GM21723 (cell line): ENCODE results near the gene MAST3.
"Not testable (repeated sequence)": the region's sequence is repeated elsewhere in the genome, so short reads cannot be mapped to it uniquely, and the experiment has no call there.

Experiments
- ATAC-seq: cut with Tn5 transposase; IDR thresholded peaks from one replicate; pipeline ENCODE4 v1.9.1; 2021; ENCODE audit warnings: mild to moderate bottlenecking, moderate library complexity; ENCODE audit not compliant: unreplicated experiment

The MAST3 gene

GRCh38 chr19:18085702-18086457, 11.7 kb upstream of the MAST3 start:
- ATAC-seq, result no peak

DNA sequence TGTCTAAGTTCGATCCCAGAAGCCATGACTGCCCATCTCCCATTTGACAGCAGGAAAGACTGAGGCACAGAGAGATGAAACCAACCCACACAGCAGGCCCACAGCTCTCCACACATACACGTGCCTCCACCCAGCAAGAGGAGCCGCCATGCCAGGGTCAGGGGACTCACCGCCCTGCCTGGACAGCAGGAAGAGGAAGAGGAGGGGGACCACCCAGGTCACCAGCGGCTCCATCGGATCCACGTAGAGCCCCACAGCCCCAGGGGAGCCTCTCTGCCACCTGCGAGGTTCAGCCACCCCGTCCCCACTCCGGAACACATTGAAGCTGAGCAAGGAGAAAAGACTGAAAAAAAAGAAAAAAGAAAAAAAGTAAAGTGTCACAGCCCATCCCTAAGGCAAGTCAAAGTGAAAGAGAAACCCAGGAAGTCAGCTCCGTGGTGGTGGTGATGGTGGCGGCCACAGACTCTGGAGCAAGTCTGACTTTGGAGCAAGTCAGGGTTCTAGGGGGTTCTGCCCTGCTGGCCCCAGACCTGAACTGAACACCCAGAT, 10.9 kb upstream of the MAST3 start, which contains the start of gene IL12RB1:
IL12RB1 (minus strand) TSS at position 345 of the 549 bp plus-strand sequence; CDS start at position 234, 111 bp downstream.
- no peak for ATAC-seq

DNA sequence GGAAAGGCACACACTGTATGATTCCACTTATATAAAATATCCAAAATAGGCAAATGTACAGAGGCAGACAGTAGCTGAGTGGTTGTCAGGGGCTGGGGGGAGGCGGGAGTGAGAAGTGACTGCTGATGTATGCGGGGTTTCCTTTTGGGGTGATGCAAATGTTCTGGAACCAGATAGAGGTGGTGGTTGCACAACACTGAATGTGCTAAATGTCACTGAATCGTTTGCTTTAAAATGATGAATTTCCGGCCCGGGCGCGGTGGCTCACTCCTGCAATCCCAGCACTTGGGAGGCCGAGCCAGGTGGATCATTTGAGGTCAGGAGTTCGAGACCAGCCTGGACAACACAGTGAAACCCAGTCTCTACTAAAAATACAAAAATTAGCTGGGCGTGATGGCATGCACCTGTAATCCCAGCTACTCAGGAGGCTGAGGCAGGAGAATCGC, 8.5 kb upstream of the MAST3 start:
- not testable (repeated sequence) for ATAC-seq

DNA sequence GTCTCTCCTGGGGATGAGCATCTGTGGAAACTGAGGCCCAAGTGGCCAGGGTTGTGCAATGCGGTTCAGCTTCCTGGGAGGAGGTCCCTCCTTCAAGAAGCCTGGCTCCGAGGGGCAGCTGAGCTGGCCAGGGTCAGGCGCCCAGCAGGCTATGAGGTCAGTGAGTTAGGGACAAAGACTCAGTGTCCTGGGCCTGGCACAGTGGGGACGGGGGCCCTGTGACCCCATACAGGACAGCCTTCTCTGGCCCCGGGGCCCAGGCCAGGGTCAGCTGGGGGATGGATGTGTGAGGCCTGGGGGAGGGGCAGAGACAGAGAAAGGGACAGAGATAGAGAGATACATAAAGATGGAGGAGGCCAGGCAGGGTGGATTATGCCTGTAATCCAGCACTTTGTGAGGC, 7.9 kb upstream of the MAST3 start:
- ATAC-seq, result no peak

GRCh38 chr19:18090545-18091216, 6.9 kb upstream of the MAST3 start:
- ATAC-seq, result no peak

DNA sequence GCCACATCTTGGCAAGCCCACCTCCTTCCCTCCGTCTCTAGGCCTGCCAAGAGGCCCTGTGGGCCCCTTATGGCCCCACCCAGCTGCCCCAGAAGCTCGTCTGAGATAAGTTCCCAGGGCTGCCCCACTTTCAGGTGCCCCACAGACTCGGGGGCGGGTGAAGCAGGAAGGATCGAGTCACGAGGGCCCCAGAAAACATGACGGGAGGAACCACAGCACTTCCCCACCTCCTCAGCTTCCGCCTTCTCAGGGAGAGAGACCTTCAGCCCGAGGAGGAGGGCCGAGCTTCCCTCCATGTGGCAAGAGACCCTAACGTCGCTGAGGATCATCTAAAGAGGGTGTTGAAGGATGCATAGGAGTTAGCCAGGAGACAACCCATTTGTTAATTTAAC, 6.4 kb upstream of the MAST3 start:
- peak; percentile 46 for ATAC-seq

GRCh38 chr19:18093439-18094161, 4.0 kb upstream of the MAST3 start:
- ATAC-seq, result no peak

DNA sequence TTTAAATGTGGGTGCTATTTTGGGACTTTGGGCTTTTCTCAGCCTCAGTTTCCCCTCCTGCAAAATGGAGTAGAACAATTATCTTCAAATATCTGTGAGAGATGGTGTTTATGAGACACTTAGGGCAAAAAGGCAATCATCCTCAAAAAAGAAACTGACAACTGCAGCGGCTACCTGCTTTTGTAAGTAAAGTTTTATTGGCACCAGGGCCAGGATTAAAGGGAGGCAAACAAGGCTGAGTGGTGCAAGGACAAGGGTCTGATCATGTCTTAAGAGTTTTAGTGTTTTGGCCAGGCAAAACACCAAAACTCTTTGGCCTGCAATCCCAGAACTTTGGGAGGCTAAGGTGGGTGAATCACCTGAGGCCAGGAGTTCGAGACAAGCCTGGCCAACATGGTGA, 1.3 kb upstream of the MAST3 start:
- ATAC-seq, result no peak

- no peak for ATAC-seq
These were observed 664 bp downstream of the MAST3 start for GRCh38 chr19:18097993-18098890.

DNA sequence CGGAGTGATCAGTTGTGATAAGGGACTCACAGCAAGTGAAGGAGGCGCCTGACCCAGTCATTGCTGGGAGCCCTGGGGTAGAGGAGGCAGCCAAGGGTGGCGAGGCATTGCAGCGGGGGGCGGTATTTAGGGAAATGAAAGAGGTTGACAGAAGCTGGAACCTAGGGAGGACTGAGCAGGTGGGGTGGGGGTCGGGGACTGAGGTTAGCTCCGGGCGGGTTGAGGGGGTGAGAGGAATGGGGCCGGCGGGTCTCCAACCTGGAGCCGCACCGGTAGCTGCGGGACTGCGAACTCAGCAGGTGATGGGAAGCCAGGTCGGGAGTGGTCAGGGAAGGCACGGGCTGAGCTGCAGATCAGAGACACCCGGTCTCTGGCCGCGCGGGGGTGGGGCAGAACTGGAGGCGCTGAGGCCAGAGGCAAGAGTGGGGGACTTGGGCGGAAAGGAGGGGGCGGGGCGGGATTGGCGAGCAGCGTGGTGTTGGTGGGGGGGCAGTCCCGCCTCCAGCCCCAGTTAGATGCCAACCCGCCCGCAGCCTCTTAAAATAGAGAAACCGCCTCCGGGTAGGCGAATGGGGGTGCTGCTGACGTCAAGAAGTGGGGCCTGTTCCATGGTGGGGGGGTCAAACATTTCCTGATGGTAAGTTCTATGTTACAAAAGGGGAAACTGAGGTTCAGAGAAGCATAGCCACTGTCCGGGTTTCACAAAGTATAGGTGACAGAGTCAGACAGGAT, 1.5 kb downstream of the MAST3 start:
- peak; percentile 49 for ATAC-seq

- no peak for ATAC-seq
These were observed 2.0 kb downstream of the MAST3 start for GRCh38 chr19:18099623-18099995.

- ATAC-seq, result no peak
These were observed 3.1 kb downstream of the MAST3 start for GRCh38 chr19:18100710-18101109.

DNA sequence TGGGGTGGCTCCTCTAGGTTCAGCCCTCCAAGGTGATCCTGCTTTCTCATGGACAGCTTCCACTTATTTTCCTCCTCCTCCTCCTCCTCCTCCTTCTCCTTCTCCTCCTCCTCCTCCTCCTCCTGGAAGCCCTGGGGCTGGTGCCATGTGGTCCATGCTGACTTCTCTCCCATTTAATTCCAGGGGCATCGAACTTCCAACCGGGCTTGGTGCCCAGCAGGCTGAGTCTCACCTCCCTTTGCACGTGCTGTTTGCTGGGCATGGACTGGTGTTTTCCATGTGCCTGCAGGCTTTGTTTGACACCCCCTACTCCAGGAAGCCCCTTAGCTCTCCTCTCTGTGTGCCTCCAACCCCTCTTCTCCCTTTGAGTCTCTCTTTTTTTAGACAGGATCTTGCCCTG, 3.7 kb downstream of the MAST3 start:
- no peak for ATAC-seq

- ATAC-seq, result no peak
These were observed 5.5 kb downstream of the MAST3 start for GRCh38 chr19:18102916-18103542.

- ATAC-seq, result no peak
These were observed 7.2 kb downstream of the MAST3 start for GRCh38 chr19:18104793-18105131.

- not testable (repeated sequence) for ATAC-seq
These were observed 7.7 kb downstream of the MAST3 start for GRCh38 chr19:18105259-18105658.

DNA sequence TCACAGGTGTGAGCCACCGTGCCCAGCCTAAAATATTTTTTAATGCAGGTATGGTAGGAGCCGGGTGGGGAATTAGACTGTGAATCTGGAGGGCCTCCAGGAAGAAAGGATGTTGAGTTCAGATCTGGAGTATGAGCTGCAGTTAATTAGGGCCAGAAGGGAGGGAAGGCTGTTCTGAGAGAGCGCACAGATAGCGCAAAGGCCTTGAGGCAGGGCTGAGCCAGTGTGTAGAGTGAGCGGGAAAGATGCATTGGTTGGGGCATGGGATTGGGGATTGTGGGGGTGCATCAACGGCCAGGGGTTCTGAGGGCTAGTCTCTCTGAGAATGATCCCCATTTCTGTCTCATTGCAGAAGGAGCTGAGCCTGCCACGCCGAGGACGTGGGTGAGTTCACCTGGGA, 9.7 kb downstream of the MAST3 start:
- ATAC-seq, result no peak

- no peak for ATAC-seq
These were observed 11.3 kb downstream of the MAST3 start for GRCh38 chr19:18108897-18109296.

DNA sequence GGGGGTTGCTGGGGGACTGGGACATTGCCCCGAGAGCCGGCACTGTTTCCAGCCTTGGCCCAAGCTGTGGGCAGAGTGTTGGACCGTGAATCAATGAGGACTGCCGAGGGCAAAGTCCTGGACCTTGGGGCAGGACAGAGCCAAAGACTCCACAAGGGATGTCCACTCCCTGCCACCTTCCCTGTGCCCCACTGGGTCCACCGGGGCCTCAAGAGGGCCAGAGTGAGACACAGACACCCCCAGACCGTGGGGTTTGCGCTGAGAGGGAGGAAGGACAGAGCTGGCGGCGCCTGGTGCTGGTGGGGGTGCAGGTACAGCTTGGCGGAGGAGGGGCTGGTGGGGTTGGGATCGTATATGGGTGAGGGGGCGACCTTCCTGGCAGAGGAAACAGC, 11.8 kb downstream of the MAST3 start:
- ATAC-seq, result no peak
